Endodermal cell (in vitro differentiated cells): ENCODE results near the gene OPCML. TPM values are rescaled to one million over a fixed set of nuclear protein-coding genes. Genes with fewer than 3 reads are reported as not detected.
A peak's percentile ranks its signal among the peaks of the same experiment; 100 is the strongest.

Source experiments
- DNase-seq: peaks from one replicate; pipeline ENCODE4 v3.0.0-alpha.2; 2017
- H3K27ac ChIP-seq: 2 replicates; pipeline ENCODE4 v1.5.1; 2013; ENCODE audit warnings: mild to moderate bottlenecking, low read depth, low read length, moderate library complexity
- H3K27me3 ChIP-seq: 2 replicates; pipeline ENCODE4 v1.6.1; 2013; ENCODE audit warnings: mild to moderate bottlenecking, low read length, moderate library complexity; ENCODE audit not compliant: insufficient read depth, control insufficient read depth, poor library complexity, severe bottlenecking
- H3K36me3 ChIP-seq: 2 replicates; pipeline ENCODE4 v1.7.0; 2013; ENCODE audit warnings: mild to moderate bottlenecking, low read length, moderate library complexity; ENCODE audit not compliant: control insufficient read depth, insufficient read depth
- H3K4me1 ChIP-seq: one replicate; pipeline ENCODE4 v1.7.0; 2013; ENCODE audit warnings: low read length; ENCODE audit not compliant: control insufficient read depth, insufficient read depth
- H3K4me3 ChIP-seq: 2 replicates; pipeline ENCODE4 v1.5.1; 2013; ENCODE audit warnings: mild to moderate bottlenecking, low read length, moderate library complexity
- H3K9ac ChIP-seq: 2 replicates; pipeline ENCODE4 v1.6.1; 2013; ENCODE audit warnings: mild to moderate bottlenecking, low read length, moderate library complexity; ENCODE audit not compliant: poor library complexity, severe bottlenecking; ENCODE audit errors: extremely low read depth
- H3K9me3 ChIP-seq: 2 replicates; pipeline ENCODE4 v1.6.1; 2013; ENCODE audit warnings: mild to moderate bottlenecking, low read length, moderate library complexity; ENCODE audit not compliant: control insufficient read depth
- H3K27ac Mint-ChIP-seq: 2 replicates; pipeline ENCODE4 v1.8.0; 2020; ENCODE audit warnings: mixed read lengths
- H3K27me3 Mint-ChIP-seq: 2 replicates; pipeline ENCODE4 v1.8.0; 2021; ENCODE audit warnings: mild to moderate bottlenecking, mixed read lengths; ENCODE audit not compliant: insufficient read depth
- H3K36me3 Mint-ChIP-seq: 2 replicates; pipeline ENCODE4 v1.8.0; 2020; ENCODE audit warnings: low read depth, mixed read lengths
- H3K4me1 Mint-ChIP-seq: 2 replicates; pipeline ENCODE4 v1.8.0; 2020; ENCODE audit warnings: mixed read lengths
- H3K4me3 Mint-ChIP-seq: 2 replicates; pipeline ENCODE4 v1.8.0; 2020; ENCODE audit warnings: mild to moderate bottlenecking, moderate library complexity, mixed read lengths
- H3K9me3 Mint-ChIP-seq: 2 replicates; pipeline ENCODE4 v1.8.0; 2020; ENCODE audit warnings: mild to moderate bottlenecking, mixed read lengths
- CTCF ChIP-seq: fragments of 200-600 bp; sonication (generic); conservative IDR thresholded peaks from 2 replicates; pipeline ENCODE4 v1.5.0; 2021; ENCODE audit warnings: antibody characterized with exemption, mild to moderate bottlenecking
- WGBS, 2 experiments: methylation state at CpG; one replicate each; pipeline versions ENCODE4 v1.1.5 to v1.1.7; 2013; ENCODE audit warnings: missing lambda C conversion rate in 2 of 2, mixed read lengths in 1 of 2; ENCODE audit not compliant: insufficient coverage in 1 of 2, insufficient read length in 1 of 2; 5-methylcytosine and 5-hydroxymethylcytosine counted together
- total RNA-seq, 2 donors: library from RNA; stranded (reverse); fragmentation: NEBNext Ultra II Directional in 1 of 2; extraction: Animal tissue kit (Norgen Biotek cat#: 25700) in 1 of 2; gene quantifications; 2 replicates in 1 of 2; 3 replicates in 1 of 2; pipeline ENCODE4 v1.2.1, GENCODE V29; 2021

The OPCML gene
- total RNA-seq, 2 donors from 2014 or later: 0.49 to 0.86 TPM

GRCh38 chr11:133153031-133153430, 379.3 kb downstream of the OPCML start:
- no peak for TF ChIP-seq CTCF
- no peaks in the 10 kb centered on the region for H3K9me3 Mint-ChIP-seq
- Histone ChIP-seq H3K4me1 (no peaks in the 10 kb centered on the region), H3K36me3 (no peaks in the 10 kb centered on the region), H3K27me3 (no peaks in the 10 kb centered on the region), H3K27ac (no peak overlapping the region), H3K4me3 (no peak overlapping the region), H3K9me3 (no peaks in the 10 kb centered on the region), H3K9ac (no peak overlapping the region)
- DNase-seq: peak; percentile 61
- H3K36me3 Mint-ChIP-seq: no peaks in the 10 kb centered on the region
- no peak overlapping the region for H3K4me3 Mint-ChIP-seq
- H3K27me3 Mint-ChIP-seq: peaks cover 32% of the 10 kb centered on the region
- H3K4me1 Mint-ChIP-seq: peaks cover 4% of the 10 kb centered on the region
- H3K27ac Mint-ChIP-seq: no peak overlapping the region
- WGBS, 2 experiments: 85 to 87% methylated on average over 15 to 18 of the region's 18 CpGs

GRCh38 chr11:133149698-133150097, 382.6 kb downstream of the OPCML start:
- no peak for DNase-seq
- no peaks in the 10 kb centered on the region for H3K9me3 Mint-ChIP-seq

GRCh38 chr11:133147625-133148024, 384.7 kb downstream of the OPCML start:
- Histone ChIP-seq H3K9me3 (no peaks in the 10 kb centered on the region), H3K9ac (no peak overlapping the region), H3K36me3 (no peaks in the 10 kb centered on the region), H3K4me3 (no peak overlapping the region), H3K4me1 (peaks cover 6% of the 10 kb centered on the region), H3K27me3 (peaks cover 15% of the 10 kb centered on the region), H3K27ac (no peak overlapping the region)
- peak; percentile 13 for DNase-seq
- TF ChIP-seq CTCF: no peak
- Mint-ChIP-seq H3K27me3 (peaks cover 38% of the 10 kb centered on the region), H3K27ac (no peak overlapping the region), H3K4me1 (peaks cover 8% of the 10 kb centered on the region), H3K36me3 (no peaks in the 10 kb centered on the region), H3K4me3 (no peak overlapping the region), H3K9me3 (no peaks in the 10 kb centered on the region)
- WGBS, 2 experiments: 85 to 100% methylated on average over 4 to 8 of the region's 8 CpGs

More at GRCh38 chr11:133149698-133150097, 382.6 kb downstream of the OPCML start:
- no peak overlapping the region for H3K27ac Mint-ChIP-seq
- H3K27ac ChIP-seq: no peak overlapping the region
- no peak overlapping the region for H3K4me3 Mint-ChIP-seq
- H3K27me3 ChIP-seq: peaks cover 6% of the 10 kb centered on the region
- H3K36me3 ChIP-seq: no peaks in the 10 kb centered on the region
- no peak for TF ChIP-seq CTCF
- no peak overlapping the region for H3K9ac ChIP-seq
- H3K4me1 Mint-ChIP-seq: peaks cover 8% of the 10 kb centered on the region
- H3K36me3 Mint-ChIP-seq: no peaks in the 10 kb centered on the region
- H3K4me1 ChIP-seq: no peaks in the 10 kb centered on the region
- peaks cover 32% of the 10 kb centered on the region for H3K27me3 Mint-ChIP-seq
- WGBS, 2 experiments: 80 to 84% methylated on average over 1 to 5 of the region's 5 CpGs
- H3K9me3 ChIP-seq: no peaks in the 10 kb centered on the region
- H3K4me3 ChIP-seq: no peak overlapping the region
